Progenitor cell of endocrine pancreas (in vitro differentiated cells): ENCODE measurements around the gene PPIH. TPM values are rescaled to one million over a fixed set of nuclear protein-coding genes. Genes with fewer than 3 reads are reported as not detected.

Experiments used
- DNase-seq: peaks from one replicate; pipeline ENCODE4 v3.0.0; 2021; ENCODE audit warnings: low spot score; ENCODE audit not compliant: unreplicated experiment
- H3K27ac Mint-ChIP-seq: 2 replicates; pipeline ENCODE4 v1.8.0; 2021; ENCODE audit warnings: mild to moderate bottlenecking, moderate library complexity, mixed read lengths
- H3K27me3 Mint-ChIP-seq: 2 replicates; pipeline ENCODE4 v1.8.0; 2021; ENCODE audit warnings: mixed read lengths
- H3K36me3 Mint-ChIP-seq: 2 replicates; pipeline ENCODE4 v1.8.0; 2022; ENCODE audit warnings: mixed read lengths; ENCODE audit not compliant: insufficient read depth
- H3K4me1 Mint-ChIP-seq: 2 replicates; pipeline ENCODE4 v1.8.0; 2021; ENCODE audit warnings: low read depth, mixed read lengths
- H3K4me3 Mint-ChIP-seq: 2 replicates; pipeline ENCODE4 v1.8.0; 2021; ENCODE audit warnings: low read depth, mild to moderate bottlenecking, moderate library complexity, mixed read lengths
- H3K9me3 Mint-ChIP-seq: 2 replicates; pipeline ENCODE4 v1.8.0; 2021; ENCODE audit warnings: low read depth, mixed read lengths
- CTCF ChIP-seq: fragments of 200-600 bp; sonication (generic); IDR thresholded peaks from one replicate; pipeline ENCODE4 v1.5.0; 2021; ENCODE audit warnings: antibody characterized with exemption, mild to moderate bottlenecking; ENCODE audit not compliant: unreplicated experiment
- total RNA-seq: library from RNA; stranded (reverse); gene quantifications from 2 replicates; pipeline ENCODE4 v1.2.1, GENCODE V29; 2021

The PPIH gene
- total RNA-seq, 1 donor from 2014 or later, result 53.4 TPM

GRCh38 chr1:42669936-42670335, 11.7 kb downstream of the PPIH start:
- no peak for TF ChIP-seq CTCF
- no peak overlapping the region for H3K4me3 Mint-ChIP-seq
- H3K27ac Mint-ChIP-seq, result no peak overlapping the region
- H3K9me3 Mint-ChIP-seq, result no peaks in the 10 kb centered on the region
- H3K27me3 Mint-ChIP-seq, result no peaks in the 10 kb centered on the region
- peaks cover 18% of the 10 kb centered on the region for H3K36me3 Mint-ChIP-seq
- DNase-seq, result no peak
- H3K4me1 Mint-ChIP-seq, result no peaks in the 10 kb centered on the region

- Mint-ChIP-seq H3K27ac (no peak overlapping the region), H3K4me1 (no peaks in the 10 kb centered on the region), H3K9me3 (no peaks in the 10 kb centered on the region), H3K27me3 (no peaks in the 10 kb centered on the region), H3K36me3 (peaks cover 18% of the 10 kb centered on the region), H3K4me3 (no peak overlapping the region)
- no peak for DNase-seq
- TF ChIP-seq CTCF, result no peak
Measured at GRCh38 chr1:42670425-42670824, 12.2 kb downstream of the PPIH start.

GRCh38 chr1:42674214-42674613, 16.0 kb downstream of the PPIH start:
- Mint-ChIP-seq H3K36me3 (peaks cover 4% of the 10 kb centered on the region), H3K27ac (no peak overlapping the region), H3K27me3 (no peaks in the 10 kb centered on the region), H3K9me3 (no peaks in the 10 kb centered on the region), H3K4me3 (no peak overlapping the region), H3K4me1 (no peaks in the 10 kb centered on the region)
- TF ChIP-seq CTCF, result no peak
- DNase-seq, result no peak

GRCh38 chr1:42674682-42675081, 16.5 kb downstream of the PPIH start:
- Mint-ChIP-seq H3K36me3 (peaks cover 3% of the 10 kb centered on the region), H3K9me3 (no peaks in the 10 kb centered on the region), H3K4me3 (no peak overlapping the region), H3K27ac (no peak overlapping the region), H3K27me3 (no peaks in the 10 kb centered on the region), H3K4me1 (no peaks in the 10 kb centered on the region)
- TF ChIP-seq CTCF, result no peak
- no peak for DNase-seq

- no peak for TF ChIP-seq CTCF
- H3K4me3 Mint-ChIP-seq, result no peak overlapping the region
- H3K4me1 Mint-ChIP-seq, result peaks cover 2% of the 10 kb centered on the region
- DNase-seq, result no peak
- H3K9me3 Mint-ChIP-seq, result no peaks in the 10 kb centered on the region
- peaks cover 2% of the 10 kb centered on the region for H3K36me3 Mint-ChIP-seq
- H3K27ac Mint-ChIP-seq, result no peak overlapping the region
- no peaks in the 10 kb centered on the region for H3K27me3 Mint-ChIP-seq
Measured at GRCh38 chr1:42675467-42675866, 17.2 kb downstream of the PPIH start.
